IMR-90 (cell line): ENCODE results near the gene EFEMP1. TPM values are rescaled to one million over a fixed set of nuclear protein-coding genes. Genes with fewer than 3 reads are reported as not detected.

Experiments used
- ATAC-seq: fragments of 200-7000 bp; cut with Tn5 transposase; 2 replicates; pipeline ENCODE4 v1.9.1; 2020; ENCODE audit warnings: low read depth, mild to moderate bottlenecking, moderate library complexity
- BruUV-seq: library from RNA; stranded (reverse); fragments of 400-500 nt; replicated peaks from 2 replicates; lab custom pipeline; 2021; lab: Mats Ljungman, UMichigan
- CTCF ChIA-PET: fragments of 300-600 bp; formaldehyde crosslinking; extraction: SDS; loops from one replicate; lab custom pipeline; 2021; ENCODE audit warnings: antibody characterized with exemption; lab: Yijun Ruan, JAX
- POLR2A ChIA-PET: fragments of 300-600 bp; sonication (Branson Sonifier 250); formaldehyde crosslinking; loops from one replicate; lab custom pipeline; 2022; ENCODE audit warnings: antibody characterized with exemption; ENCODE audit not compliant: unreplicated experiment; lab: Charles Lee
- DNase-seq: peaks from one replicate; pipeline ENCODE4 v3.0.0; 2013
- H2AFZ ChIP-seq: replicated peaks from 2 replicates; pipeline ENCODE3; 2013; ENCODE audit warnings: low read length, mild to moderate bottlenecking; ENCODE audit not compliant: poor library complexity
- H2AK5ac ChIP-seq: 2 replicates; pipeline ENCODE4 v1.6.1; 2013; ENCODE audit warnings: low read depth, low read length, inconsistent platforms
- H2AK9ac ChIP-seq: replicated peaks from 2 replicates; pipeline ENCODE3; 2013; ENCODE audit warnings: mild to moderate bottlenecking, low read depth, low read length, moderate library complexity; ENCODE audit not compliant: poor library complexity
- H2BK120ac ChIP-seq: 2 replicates; pipeline ENCODE4 v1.6.1; 2013; ENCODE audit warnings: low read depth, low read length, inconsistent platforms
- H2BK15ac ChIP-seq: 3 replicates; pipeline ENCODE4 v1.6.1; 2013; ENCODE audit warnings: low read depth, low read length, inconsistent platforms
- H2BK20ac ChIP-seq: 2 replicates; pipeline ENCODE4 v1.6.1; 2013; ENCODE audit warnings: low read depth, mild to moderate bottlenecking, inconsistent platforms, low read length, moderate library complexity
- H2BK5ac ChIP-seq: 2 replicates; pipeline ENCODE4 v1.6.1; 2013; ENCODE audit warnings: mild to moderate bottlenecking, low read depth, low read length, inconsistent platforms; ENCODE audit not compliant: poor library complexity, severe bottlenecking
- H3K14ac ChIP-seq: replicated peaks from 2 replicates; pipeline ENCODE4 v1.6.1; 2013; ENCODE audit warnings: low read depth, low read length, inconsistent platforms
- H3K18ac ChIP-seq: 2 replicates; pipeline ENCODE4 v1.6.1; 2013; ENCODE audit warnings: low read depth, low read length, control low read depth
- H3K23ac ChIP-seq: 2 replicates; pipeline ENCODE4 v1.6.1; 2013; ENCODE audit warnings: low read depth, low read length, inconsistent platforms
- H3K27ac ChIP-seq: 2 replicates; pipeline ENCODE4 v1.5.1; 2013; ENCODE audit warnings: mild to moderate bottlenecking, control low read depth, low read length; ENCODE audit not compliant: insufficient read depth
- H3K27me3 ChIP-seq: 2 replicates; pipeline ENCODE4 v1.6.1; 2013; ENCODE audit warnings: low read length; ENCODE audit not compliant: control insufficient read depth, insufficient read depth
- H3K36me3 ChIP-seq: 2 replicates; pipeline ENCODE4 v1.6.1; 2013; ENCODE audit warnings: low read length, mixed read lengths; ENCODE audit not compliant: control insufficient read depth, insufficient read depth
- H3K4ac ChIP-seq: 2 replicates; pipeline ENCODE4 v1.6.1; 2013; ENCODE audit warnings: low read depth, low read length, inconsistent platforms
- H3K4me1 ChIP-seq: 2 replicates; pipeline ENCODE4 v1.6.1; 2013; ENCODE audit warnings: low read length, mixed read lengths; ENCODE audit not compliant: control insufficient read depth, insufficient read depth
- H3K4me2 ChIP-seq: 2 replicates; pipeline ENCODE4 v1.6.1; 2013; ENCODE audit warnings: low read depth, mild to moderate bottlenecking, control low read depth, low read length, moderate library complexity
- H3K4me3 ChIP-seq: 2 replicates; pipeline ENCODE4 v1.5.1; 2013; ENCODE audit warnings: low read depth, mild to moderate bottlenecking, control low read depth, low read length, moderate library complexity; ENCODE audit not compliant: insufficient read depth
- H3K56ac ChIP-seq: 2 replicates; pipeline ENCODE4 v1.6.1; 2013; ENCODE audit warnings: low read length, inconsistent platforms; ENCODE audit not compliant: insufficient read depth; ENCODE audit errors: extremely low read depth
- H3K79me1 ChIP-seq, 2 experiments: 2 replicates each; pipeline ENCODE4 v1.6.1; 2013; ENCODE audit warnings: low read length in 2 of 2, inconsistent platforms in 1 of 2, low read depth in 1 of 2
- H3K9ac ChIP-seq: 2 replicates; pipeline ENCODE4 v1.6.1; 2013; ENCODE audit warnings: low read depth, low read length, control low read depth
- H3K9me1 ChIP-seq: 2 replicates; pipeline ENCODE4 v1.6.1; 2013; ENCODE audit warnings: low read length, inconsistent platforms; ENCODE audit not compliant: insufficient read depth
- H3K9me3 ChIP-seq: 2 replicates; pipeline ENCODE4 v1.6.1; 2013; ENCODE audit warnings: low read length; ENCODE audit not compliant: control insufficient read depth, insufficient read depth
- H4K20me1 ChIP-seq: 2 replicates; pipeline ENCODE4 v1.6.1; 2013; ENCODE audit warnings: low read length, inconsistent platforms; ENCODE audit not compliant: insufficient read depth
- H4K5ac ChIP-seq: 2 replicates; pipeline ENCODE4 v1.6.1; 2013; ENCODE audit warnings: mild to moderate bottlenecking, low read depth, low read length, control low read depth
- H4K8ac ChIP-seq, 2 experiments: 2 replicates each; pipeline ENCODE4 v1.6.1; 2013; ENCODE audit warnings: low read depth in 2 of 2, low read length in 2 of 2, control low read depth in 1 of 2, inconsistent platforms in 1 of 2
- H4K91ac ChIP-seq: 2 replicates; pipeline ENCODE4 v1.6.1; 2013; ENCODE audit warnings: low read depth, low read length, inconsistent platforms; ENCODE audit not compliant: insufficient read depth
- BHLHE40 ChIP-seq: fragments of 150-350 bp; IDR thresholded peaks from 2 replicates; pipeline ENCODE4 v1.6.1; 2016; ENCODE audit warnings: mild to moderate bottlenecking, low read depth, low read length
- CEBPB ChIP-seq: IDR thresholded peaks from 2 replicates; pipeline ENCODE4 v1.6.1; 2012; ENCODE audit warnings: low read depth, low read length, improper control_type of control experiment
- CHD1 ChIP-seq: IDR thresholded peaks from 2 replicates; pipeline ENCODE4 v1.6.1; 2012; ENCODE audit warnings: low read depth, low read length, improper control_type of control experiment
- FOS ChIP-seq: fragments of 150-350 bp; IDR thresholded peaks from 2 replicates; pipeline ENCODE4 v1.6.1; 2016; ENCODE audit warnings: low read depth, low read length
- MAFK ChIP-seq: IDR thresholded peaks from 2 replicates; pipeline ENCODE4 v1.6.1; 2012; ENCODE audit warnings: low read depth, low read length, improper control_type of control experiment
- MAZ ChIP-seq: IDR thresholded peaks from 2 replicates; pipeline ENCODE4 v1.6.1; 2012; ENCODE audit warnings: low read depth, mild to moderate bottlenecking, low read length, improper control_type of control experiment, moderate library complexity, borderline replicate concordance
- MXI1 ChIP-seq: IDR thresholded peaks from 2 replicates; pipeline ENCODE4 v1.6.1; 2012; ENCODE audit warnings: low read depth, mild to moderate bottlenecking, low read length, moderate library complexity, borderline replicate concordance
- NFE2L2 ChIP-seq: fragments of 150-350 bp; IDR thresholded peaks from 2 replicates; pipeline ENCODE4 v1.6.1; 2016; ENCODE audit warnings: low read depth, mild to moderate bottlenecking, low read length
- POLR2A ChIP-seq: IDR thresholded peaks from 2 replicates; pipeline ENCODE4 v1.6.1; 2012; ENCODE audit warnings: mild to moderate bottlenecking, low read depth, low read length
- RAD21 ChIP-seq: IDR thresholded peaks from 2 replicates; pipeline ENCODE4 v1.6.1; 2012; ENCODE audit warnings: low read length, improper control_type of control experiment
- RCOR1 ChIP-seq: IDR thresholded peaks from 2 replicates; pipeline ENCODE4 v1.6.1; 2012; ENCODE audit warnings: mild to moderate bottlenecking, low read length, improper control_type of control experiment; ENCODE audit not compliant: insufficient replicate concordance
- RFX5 ChIP-seq: IDR thresholded peaks from 2 replicates; pipeline ENCODE4 v1.8.0; 2012; ENCODE audit warnings: low read depth, mild to moderate bottlenecking, low read length, moderate library complexity
- SMC3 ChIP-seq: fragments of 150-350 bp; IDR thresholded peaks from 2 replicates; pipeline ENCODE4 v1.6.1; 2016; ENCODE audit warnings: low read depth, mild to moderate bottlenecking, antibody characterized with exemption, low read length, moderate library complexity
- WGBS, 2 experiments: methylation state at CpG; one replicate each; pipeline versions ENCODE4 v1.1.5 to v1.1.7; 2013; ENCODE audit warnings: missing lambda C conversion rate in 2 of 2; ENCODE audit not compliant: insufficient read length in 1 of 2; ENCODE audit errors: extremely low coverage in 2 of 2; 5-methylcytosine and 5-hydroxymethylcytosine counted together
- dilution Hi-C: fragments of 300-500 bp; cut with HindIII; formaldehyde crosslinking; loops from one replicate; pipeline ENCODE4 v1.14.3; 2018; ENCODE audit warnings: low sequenced_read_pairs; ENCODE audit not compliant: unreplicated experiment
- in situ Hi-C: fragments of 300-500 bp; cut with MboI; formaldehyde crosslinking; loops from 3 replicates; pipeline ENCODE4 v1.14.3; 2019; ENCODE audit warnings: low sequenced_read_pairs, inconsistent platforms, mixed read lengths
- intact Hi-C: fragments of 100-400 bp; cut with micrococcal nuclease; formaldehyde crosslinking; loops from 2 replicates; pipeline ENCODE4 v1.10.0; 2022
- polyA plus RNA-seq, 3 experiments: library from polyadenylated mRNA; depleted of rRNA; stranded (reverse); fragments of >200 nt; gene quantifications; 2 replicates each; pipeline ENCODE4 v1.2.3, GENCODE V29; 2012; ENCODE audit warnings: low replicate concordance in 1 of 3
- total RNA-seq: library from RNA; depleted of rRNA; stranded (reverse); fragments of >200 nt; gene quantifications from 2 replicates; pipeline ENCODE4 v1.2.3, GENCODE V29; 2012
- TF ChIP-seq, protein P1 (sequence below): conservative IDR thresholded peaks from 2 replicates; pipeline ENCODE4 v1.5.1; 2012; ENCODE audit warnings: mild to moderate bottlenecking, low read depth, low read length, improper control_type of control experiment
- TF ChIP-seq, protein P2 (sequence below): fragments of 150-350 bp; IDR thresholded peaks from 2 replicates; pipeline ENCODE4 v1.6.1; 2016; ENCODE audit warnings: low read depth, mild to moderate bottlenecking, low read length, moderate library complexity, borderline replicate concordance
- TF ChIP-seq, protein P3 (sequence below): fragments of 150-350 bp; IDR thresholded peaks from 2 replicates; pipeline ENCODE4 v1.6.1; 2017; ENCODE audit warnings: mild to moderate bottlenecking, antibody characterized with exemption, low read length, low read depth

EFEMP1 gene
- total and polyA plus RNA-seq, 2 of the 4 experiments (the other 2 are of a cell fraction), result 214 to 219 TPM

DNA sequence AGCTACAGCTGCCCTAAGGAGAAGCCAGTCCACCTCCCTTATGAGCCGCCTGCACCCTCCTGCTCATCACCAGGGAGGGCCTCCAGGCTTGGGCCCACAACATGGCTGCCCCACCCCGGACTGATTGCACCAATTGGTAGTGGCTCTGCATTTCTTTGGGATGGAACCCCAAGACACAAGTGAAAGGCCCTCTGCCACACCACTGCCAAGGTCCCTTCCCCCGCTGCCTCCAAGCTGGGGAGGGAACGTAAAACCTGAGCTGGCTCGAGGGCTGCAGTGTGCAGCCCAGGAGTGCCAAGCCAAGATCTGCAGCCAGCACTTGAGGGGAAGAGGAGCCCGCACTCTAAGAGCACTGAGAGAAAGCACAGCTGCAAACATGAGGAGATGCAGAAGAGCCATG is 97.3 kb downstream of the EFEMP1 start:
- DNase-seq (no peak), ATAC-seq (no peak)
- Histone ChIP-seq H4K91ac (no peak overlapping the region), H3K4me2 (no peak overlapping the region), H2BK15ac (no peak overlapping the region), H3K23ac (no peak overlapping the region), H3K27ac (no peak overlapping the region), H4K5ac (no peak overlapping the region), H3K79me1 (no peaks in the 10 kb centered on the region), H2AFZ (no peak overlapping the region), H2BK20ac (no peak overlapping the region), H3K9me1 (0 out of 2 replicates have a peak, but pooled peaks cover 2% of the 10 kb centered on the region), H3K27me3 (no peaks in the 10 kb centered on the region), H3K56ac (no peak overlapping the region), H4K8ac (no peak overlapping the region), H3K14ac (no peak overlapping the region), H3K18ac (no peak overlapping the region), H3K4me3 (no peak overlapping the region), H2BK5ac (no peak overlapping the region), H2AK9ac (no peak overlapping the region), H3K9me3 (no peaks in the 10 kb centered on the region), H3K4ac (no peak overlapping the region; the same call in 1 of the 2 replicates), H2BK120ac (no peak overlapping the region), H3K36me3 (no peaks in the 10 kb centered on the region), H3K9ac (no peak overlapping the region), H4K20me1 (no peaks in the 10 kb centered on the region), H2AK5ac (no peak overlapping the region), H3K4me1 (peaks cover 5% of the 10 kb centered on the region; the same call in 1 of the 2 replicates)
- ChIA-PET POLR2A (no interaction called here), CTCF (no interaction called here)
- BruUV-seq, result no TSS peak
- in situ Hi-C loops (no loop called here), intact Hi-C loops (no loop called here), dilution Hi-C loops (no loop called here)
- TF ChIP-seq CEBPB, result no peak
- TF ChIP-seq, protein P1, sequence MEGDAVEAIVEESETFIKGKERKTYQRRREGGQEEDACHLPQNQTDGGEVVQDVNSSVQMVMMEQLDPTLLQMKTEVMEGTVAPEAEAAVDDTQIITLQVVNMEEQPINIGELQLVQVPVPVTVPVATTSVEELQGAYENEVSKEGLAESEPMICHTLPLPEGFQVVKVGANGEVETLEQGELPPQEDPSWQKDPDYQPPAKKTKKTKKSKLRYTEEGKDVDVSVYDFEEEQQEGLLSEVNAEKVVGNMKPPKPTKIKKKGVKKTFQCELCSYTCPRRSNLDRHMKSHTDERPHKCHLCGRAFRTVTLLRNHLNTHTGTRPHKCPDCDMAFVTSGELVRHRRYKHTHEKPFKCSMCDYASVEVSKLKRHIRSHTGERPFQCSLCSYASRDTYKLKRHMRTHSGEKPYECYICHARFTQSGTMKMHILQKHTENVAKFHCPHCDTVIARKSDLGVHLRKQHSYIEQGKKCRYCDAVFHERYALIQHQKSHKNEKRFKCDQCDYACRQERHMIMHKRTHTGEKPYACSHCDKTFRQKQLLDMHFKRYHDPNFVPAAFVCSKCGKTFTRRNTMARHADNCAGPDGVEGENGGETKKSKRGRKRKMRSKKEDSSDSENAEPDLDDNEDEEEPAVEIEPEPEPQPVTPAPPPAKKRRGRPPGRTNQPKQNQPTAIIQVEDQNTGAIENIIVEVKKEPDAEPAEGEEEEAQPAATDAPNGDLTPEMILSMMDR, result no peak
- TF ChIP-seq MXI1, result no peak
- no peak for TF ChIP-seq RCOR1
- TF ChIP-seq, protein P2, sequence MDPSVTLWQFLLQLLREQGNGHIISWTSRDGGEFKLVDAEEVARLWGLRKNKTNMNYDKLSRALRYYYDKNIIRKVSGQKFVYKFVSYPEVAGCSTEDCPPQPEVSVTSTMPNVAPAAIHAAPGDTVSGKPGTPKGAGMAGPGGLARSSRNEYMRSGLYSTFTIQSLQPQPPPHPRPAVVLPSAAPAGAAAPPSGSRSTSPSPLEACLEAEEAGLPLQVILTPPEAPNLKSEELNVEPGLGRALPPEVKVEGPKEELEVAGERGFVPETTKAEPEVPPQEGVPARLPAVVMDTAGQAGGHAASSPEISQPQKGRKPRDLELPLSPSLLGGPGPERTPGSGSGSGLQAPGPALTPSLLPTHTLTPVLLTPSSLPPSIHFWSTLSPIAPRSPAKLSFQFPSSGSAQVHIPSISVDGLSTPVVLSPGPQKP, result no peak
- TF ChIP-seq POLR2A, result no peak
- TF ChIP-seq RFX5, result no peak
- no peak for TF ChIP-seq NFE2L2
- no peak for TF ChIP-seq BHLHE40
- TF ChIP-seq MAFK, result no peak
- no peak for TF ChIP-seq SMC3
- no peak for TF ChIP-seq MAZ
- no peak for TF ChIP-seq FOS
- TF ChIP-seq RAD21, result no peak
- no peak for TF ChIP-seq CHD1
- TF ChIP-seq, protein P3, sequence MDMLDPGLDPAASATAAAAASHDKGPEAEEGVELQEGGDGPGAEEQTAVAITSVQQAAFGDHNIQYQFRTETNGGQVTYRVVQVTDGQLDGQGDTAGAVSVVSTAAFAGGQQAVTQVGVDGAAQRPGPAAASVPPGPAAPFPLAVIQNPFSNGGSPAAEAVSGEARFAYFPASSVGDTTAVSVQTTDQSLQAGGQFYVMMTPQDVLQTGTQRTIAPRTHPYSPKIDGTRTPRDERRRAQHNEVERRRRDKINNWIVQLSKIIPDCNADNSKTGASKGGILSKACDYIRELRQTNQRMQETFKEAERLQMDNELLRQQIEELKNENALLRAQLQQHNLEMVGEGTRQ, result no peak
- 100% methylated on average over 2 of the region's 6 CpGs; no CpG with 5 or more reads in 1 of the 2 experiments for WGBS, 2 experiments
